NCI-H2227 (cell line): ENCODE results near the gene GTF2IRD1.
A peak's percentile ranks its signal among the peaks of the same experiment; 100 is the strongest.

Experiments used
- DNase-seq: peaks from one replicate; lab custom pipeline; 2025; ENCODE audit not compliant: unreplicated experiment; lab: John Stamatoyannopoulos, UW

GTF2IRD1 gene

DNA sequence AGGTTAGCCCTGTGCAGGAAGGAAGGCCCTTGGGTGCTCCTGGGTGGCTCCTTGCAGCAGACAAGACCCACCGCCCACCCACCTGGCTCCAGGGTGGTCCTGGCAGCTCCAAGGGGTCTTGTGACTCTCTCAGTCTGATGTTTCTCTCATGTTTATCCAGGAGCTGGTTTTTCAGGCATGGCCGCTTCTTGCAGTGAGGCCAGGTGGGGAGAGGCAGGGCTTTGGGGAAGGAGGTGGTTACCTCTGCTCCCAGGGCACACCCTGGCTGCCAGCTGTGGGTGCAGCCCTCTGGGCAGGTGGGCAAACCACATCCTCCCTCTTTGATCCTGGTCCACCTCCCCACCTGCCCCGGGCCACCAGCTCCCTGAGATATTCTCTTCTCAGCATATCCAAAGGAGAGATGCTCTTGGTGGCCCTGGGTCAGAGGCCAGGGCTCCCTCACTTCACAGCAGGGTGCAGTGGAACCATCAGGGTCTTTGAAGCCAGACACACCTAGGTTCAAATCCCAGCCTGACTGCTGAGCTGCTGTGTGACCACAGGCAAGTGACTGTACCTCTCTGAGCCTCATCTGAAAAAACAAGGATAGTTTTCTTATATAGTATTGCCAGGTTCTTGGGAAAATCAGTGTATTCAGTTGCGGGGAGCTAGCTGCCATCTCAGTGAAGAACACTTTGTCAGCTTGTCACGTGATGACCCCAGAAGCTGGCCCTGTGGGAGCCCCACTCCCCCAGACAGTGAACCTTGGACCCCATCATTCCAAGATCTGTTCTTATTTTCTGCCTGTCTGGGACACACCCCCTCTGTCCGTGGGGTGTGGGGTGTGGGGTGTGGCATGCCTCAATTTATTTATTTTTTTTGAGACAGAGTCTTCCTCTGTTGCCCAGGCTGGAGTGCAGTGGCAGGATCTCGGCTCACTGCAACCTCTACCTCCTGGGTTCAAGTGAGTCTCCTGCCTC is 11.5 kb downstream of the GTF2IRD1 start:
- DNase-seq = no peak

DNA sequence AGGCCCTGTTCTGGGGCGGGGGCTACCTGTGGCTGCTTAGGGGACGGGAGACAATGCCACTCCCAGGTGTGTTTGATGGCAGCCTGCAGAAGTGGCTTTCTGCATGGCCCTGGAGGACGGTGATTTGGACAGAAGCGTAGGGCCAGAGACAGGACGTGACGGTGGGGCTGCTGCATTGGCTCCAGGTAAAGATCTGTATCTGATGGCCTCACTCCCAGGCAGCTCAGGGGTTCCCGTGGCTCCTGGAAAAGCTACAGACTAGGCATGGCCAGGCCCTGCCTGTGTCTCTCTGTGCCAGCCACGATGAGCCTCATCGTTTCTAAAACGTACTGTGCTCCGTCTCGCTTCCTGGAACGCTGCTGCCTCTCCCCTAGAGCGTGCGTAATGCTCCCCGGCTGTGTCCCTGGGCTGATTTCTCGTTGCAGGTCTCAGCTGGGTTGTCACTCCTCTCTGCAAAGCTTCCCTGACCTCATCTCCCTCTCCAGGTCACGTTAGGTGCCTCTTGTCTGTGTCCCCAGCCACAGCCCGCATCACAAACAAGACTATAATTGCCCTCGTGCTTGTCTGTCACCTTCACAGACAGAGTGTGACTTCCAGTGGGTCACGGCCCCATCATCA is 12.6 kb downstream of the GTF2IRD1 start:
- DNase-seq = peak; percentile 45

DNA sequence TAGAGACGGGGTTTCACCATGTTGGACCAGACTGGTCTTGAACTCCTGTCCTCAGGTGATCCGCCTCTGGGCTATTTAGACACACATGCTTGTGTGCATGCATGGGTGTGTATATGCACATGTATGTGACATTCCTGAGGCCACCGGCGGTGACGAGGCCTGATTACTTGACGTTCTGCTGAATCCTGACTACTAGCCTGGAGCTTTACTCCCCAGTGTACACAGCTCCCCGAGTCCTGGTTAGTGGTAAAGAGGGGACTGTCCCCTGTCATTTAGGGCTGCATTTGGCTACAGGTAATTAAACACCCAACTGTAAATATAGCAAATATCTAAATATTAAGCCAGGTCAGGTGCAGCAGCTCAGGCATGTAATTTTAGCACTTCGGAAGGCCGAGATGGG is 14.2 kb downstream of the GTF2IRD1 start:
- no peak for DNase-seq

DNA sequence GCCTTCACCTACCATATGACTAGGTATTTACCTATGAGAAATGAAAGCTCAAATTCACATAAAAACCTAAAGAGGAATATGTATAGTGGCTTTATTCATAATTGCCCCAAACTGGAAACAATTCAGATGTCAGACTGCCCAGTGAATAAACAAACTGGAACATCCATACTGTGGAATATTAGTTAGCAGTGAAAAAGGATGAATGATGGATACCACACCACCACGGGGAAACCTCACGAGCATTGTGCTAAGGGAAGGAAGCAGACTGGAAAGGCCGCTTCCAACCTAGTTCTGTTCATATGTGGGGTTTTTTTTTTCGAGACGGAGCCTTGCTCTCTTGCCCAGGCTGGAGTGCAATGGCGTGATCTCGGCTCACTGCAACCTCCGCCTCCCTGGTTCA is 16.8 kb downstream of the GTF2IRD1 start:
- DNase-seq = no peak

DNA sequence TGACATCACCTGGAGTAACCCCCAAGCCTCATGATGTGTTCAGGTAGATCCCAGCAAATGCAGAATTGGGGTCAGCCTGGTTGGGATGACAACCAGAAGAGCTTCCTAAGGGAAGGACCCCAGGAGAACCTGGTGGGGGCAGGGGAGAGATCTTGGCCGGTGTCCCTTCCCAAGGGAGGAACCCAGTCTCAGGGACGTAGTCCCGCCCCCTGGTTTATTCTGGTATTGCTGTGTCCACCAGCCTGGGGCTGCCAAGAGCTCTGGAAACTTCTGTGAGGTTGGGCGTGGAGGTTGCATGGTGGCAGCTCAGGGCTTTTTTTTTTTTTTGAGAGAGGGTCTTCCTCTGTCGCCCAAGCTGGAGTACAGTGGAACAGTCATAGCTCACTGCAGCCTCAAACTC is 19.4 kb downstream of the GTF2IRD1 start:
- DNase-seq = no peak

DNA sequence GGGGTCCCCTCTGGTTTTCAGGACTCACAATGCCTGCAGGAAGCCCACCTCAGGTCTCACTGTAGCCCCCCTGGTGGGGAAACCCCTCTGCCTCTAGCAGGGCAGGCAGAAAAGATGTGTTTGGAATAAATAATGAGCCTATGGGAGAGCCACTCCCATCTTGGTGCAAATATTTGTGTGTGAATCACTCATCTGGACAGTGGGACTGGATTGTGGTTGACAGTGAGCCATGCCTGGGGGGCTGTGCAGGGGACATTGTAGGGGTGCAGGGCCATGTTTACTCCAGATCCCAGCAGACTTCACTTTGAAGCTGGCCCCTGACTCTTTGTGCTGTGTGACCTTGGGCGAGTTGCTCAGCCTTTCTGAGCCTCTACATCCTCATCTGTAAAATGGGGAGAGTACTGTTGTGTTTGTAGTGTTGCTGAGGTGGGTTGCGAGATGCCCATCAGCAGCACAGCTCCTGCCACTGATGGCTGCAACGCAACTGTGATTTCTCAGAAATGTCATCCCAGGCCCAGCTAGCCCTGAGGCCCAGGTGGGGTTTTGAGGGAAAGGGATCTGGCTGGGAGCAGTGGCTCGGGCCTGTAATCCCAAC is 20.7 kb downstream of the GTF2IRD1 start:
- DNase-seq = no peak

DNA sequence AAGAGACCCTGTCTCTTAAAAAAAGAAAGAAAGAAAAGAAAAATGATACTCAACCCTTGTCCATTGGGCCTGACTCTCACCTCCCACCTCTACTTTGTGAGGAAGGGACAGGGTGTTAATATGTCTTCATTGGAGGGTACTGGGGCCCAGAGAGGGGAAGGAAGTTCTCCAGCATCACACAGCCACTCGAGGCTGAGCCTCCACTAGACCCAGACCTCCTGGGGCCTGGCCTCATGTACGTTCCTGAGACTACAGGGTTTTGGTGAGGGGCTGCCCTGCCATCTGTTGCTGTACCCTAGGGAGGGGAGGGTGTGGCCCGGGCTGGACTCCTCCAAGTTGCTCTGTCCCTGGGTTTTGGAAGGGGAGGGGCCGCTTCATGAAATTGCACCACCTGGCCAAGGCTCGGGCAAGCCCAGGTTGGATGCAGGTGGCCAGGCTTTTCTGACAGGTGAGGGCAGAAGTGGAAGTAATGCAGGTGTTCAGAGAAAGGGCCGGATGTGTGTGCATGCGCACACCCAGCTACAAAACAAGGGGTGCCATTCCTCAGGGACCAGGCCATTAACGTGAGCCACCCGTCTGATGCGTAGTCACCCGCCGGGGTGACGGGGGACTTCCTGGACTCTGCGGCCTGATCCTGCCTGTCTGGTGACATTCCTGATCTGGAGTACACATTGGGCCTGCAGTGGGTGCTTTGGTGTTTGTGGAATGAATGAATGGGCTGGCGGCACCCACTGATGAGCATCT is 21.7 kb downstream of the GTF2IRD1 start:
- no peak for DNase-seq

DNA sequence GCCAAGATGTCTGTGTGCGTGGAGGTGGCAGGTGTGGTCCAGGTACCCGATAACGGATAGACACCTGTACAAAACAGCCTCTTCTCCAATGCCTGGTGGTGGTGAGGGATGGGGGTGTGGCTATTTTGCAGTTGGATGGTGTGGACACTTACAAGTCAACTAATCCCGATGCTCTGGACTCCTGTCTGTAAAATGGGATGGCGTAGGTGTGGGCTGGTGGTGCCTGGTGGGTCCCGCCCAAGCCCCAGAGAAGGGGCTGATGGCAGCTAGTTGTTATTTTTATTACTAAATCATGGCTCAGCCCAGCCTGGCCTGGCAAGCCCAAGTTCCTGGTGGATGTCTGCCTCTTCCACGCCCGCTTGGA is 22.3 kb downstream of the GTF2IRD1 start:
- no peak for DNase-seq

DNA sequence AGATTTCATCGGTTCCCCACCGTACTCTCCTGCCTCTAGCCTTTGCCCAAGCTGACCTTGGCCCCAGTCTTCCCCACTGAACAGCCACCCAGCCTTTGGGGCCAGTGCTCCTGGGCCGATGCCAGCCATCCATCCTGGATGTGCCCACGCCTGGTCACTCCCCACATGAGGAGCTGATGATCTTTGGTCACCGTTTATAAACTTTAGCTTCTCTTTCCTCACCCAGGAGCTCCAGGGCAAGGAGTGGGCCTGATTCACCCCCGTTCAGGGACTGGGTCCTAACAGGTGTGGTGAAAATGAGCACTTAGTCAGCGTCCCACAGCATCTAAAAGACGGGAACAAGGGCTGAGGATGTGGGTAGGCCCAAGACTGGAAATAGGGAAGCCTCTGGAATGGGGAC is 22.9 kb downstream of the GTF2IRD1 start:
- no peak for DNase-seq

DNA sequence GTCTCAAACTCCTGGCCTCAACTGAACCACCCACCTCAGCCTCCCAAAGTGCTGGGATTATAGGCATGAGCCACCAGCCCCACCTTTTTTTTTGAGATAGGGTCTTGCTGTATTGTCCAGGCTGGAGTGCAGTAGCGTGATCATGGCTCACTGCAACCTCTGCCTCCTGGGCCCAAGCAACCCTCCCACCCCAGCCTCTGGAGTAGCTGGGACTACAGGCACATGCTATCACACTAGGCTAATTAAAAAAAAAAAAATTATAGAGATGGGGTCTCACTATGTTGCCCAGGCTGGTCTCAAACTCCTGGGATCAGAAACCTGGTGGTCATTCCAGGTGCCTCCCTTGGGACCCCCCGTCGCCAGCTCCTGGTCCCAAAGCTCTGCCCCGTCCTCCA is 25.0 kb downstream of the GTF2IRD1 start:
- no peak for DNase-seq

DNA sequence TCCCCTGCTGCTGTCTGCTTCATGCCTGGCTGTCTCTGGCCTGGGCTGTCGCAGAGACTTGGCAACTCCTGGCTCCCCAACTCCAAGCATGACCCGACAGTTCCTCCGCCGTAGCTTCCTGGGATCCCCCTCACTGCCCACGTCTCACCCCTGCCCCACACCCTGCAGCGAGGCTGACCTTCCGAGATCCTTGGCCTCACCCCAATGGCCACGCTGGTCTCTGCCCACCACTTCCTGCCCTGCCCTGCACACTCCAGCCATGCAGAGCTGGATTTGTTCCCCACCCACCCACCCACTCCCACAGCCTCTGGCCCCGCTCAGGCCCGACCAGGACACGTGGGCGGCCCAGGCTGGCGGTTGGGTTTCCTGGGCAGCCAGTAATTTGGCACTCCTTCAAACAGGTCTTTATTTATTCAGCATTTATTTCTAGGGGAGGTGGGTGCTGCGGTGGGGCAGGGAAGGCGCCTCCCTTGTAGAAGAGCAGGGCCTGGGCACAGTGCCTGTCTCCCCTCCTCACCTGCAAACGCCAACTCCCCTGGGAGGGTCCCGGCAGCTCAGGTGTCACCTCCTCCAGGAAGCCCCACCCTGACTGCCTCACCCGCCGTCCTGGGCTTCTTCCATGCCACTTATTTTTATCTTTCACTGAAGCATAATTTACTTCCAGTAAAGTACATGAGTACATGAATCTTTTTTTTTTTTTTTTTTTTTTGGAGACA is 25.5 kb downstream of the GTF2IRD1 start:
- no peak for DNase-seq

DNA sequence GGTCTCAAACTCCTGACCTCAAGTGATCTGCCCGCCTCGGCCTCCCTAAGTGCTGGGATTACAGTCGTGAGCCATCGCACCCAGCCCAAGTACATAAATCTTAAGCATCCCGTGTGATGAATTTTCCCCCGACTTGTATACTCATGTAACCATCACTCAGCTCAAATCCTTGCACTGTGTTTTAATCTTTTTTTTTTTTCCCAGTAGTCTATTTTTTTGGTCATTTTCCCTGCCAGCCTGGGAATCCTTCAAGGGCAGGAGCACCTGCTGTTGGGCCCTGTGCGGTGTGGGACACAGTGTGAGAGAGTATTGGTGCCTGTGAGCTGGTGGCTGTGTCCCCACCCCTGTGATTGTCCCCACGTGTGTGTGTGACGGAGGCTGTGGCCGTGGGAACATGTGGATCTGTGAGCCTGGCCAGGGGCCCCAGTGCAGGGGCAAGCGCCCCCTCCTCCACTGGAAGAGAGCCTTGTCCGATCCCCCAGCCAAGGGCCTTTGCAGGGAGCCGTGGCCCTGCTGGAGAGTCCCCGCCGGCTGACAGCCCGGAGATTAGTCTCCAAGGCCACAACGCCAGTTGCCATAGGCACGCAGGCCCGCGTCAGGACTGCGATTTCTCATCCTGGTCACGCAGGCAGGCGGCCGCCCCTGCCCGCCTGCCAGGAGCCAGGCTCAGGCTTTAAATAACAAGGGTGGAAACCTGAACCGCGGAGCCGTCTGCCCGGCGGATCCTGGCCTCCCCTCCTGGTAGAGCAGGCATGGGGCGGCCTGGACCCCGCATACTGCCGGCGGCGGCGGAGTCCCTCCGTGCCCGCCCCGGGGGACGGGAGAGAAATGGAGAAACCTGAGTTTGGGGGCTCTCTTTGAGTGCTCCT is 26.5 kb downstream of the GTF2IRD1 start:
- DNase-seq = peak; percentile 88

DNA sequence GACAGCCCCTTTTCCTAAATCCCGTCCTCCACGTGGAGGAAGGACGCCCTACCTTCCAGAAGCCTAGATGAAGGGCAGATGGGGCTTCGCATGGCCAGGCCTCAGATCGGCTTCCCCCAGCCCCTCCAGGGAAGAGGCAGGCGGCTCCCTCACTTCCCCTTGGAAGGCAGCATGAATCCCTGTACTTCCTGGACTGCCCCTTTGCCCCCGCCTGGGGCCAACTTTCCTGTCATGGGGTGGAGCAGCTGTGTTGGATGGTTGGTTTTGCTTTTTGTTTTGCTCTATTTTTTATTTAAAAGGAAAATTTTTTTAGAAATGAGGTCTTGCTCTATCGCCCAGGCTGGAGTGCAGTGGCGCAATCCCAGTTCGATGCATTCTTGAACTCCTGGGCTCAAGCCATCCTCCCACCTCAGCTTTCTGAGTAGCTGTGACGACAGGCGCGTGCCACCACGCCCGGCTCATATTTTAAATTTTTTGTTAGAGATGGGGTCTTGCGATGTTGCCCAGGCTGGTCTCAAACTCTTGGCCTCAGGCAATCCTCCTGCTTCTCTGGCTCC is 27.2 kb downstream of the GTF2IRD1 start:
- DNase-seq = no peak

DNA sequence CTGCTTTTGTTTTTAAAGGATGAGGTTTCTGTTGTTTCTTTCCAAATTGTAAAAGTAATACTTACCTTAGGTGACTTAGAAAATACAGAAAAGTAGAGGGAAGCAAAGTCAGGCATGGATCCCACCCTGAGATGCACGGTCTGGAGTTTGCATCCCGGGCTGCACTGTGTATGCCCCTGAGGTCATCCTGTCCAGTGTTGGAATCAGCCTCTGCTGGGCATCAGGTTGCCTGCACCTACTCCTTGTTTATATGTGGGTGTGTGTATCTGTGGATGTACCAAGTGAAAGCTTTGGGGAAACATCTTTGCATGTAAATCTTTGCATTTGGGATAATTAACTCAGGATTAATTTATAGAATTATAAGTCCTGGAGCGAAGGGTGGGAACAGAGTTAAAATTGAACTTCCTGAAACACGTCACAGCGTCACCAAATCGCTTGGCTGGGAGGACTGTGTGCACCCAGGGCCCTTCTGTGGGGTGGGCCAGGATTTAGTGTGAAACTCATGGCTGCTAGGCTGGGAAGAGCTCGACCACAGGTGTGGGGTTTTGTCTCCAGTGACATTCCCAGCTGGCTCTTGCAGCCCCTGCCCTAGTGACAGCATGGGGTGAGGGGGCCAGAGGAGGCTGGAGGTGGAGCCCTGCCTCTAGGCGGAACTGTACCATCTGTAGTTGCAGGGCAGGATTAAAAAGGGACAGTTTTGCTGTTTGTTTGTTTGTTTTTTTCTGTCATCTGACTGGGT is 27.9 kb downstream of the GTF2IRD1 start:
- DNase-seq = no peak

DNA sequence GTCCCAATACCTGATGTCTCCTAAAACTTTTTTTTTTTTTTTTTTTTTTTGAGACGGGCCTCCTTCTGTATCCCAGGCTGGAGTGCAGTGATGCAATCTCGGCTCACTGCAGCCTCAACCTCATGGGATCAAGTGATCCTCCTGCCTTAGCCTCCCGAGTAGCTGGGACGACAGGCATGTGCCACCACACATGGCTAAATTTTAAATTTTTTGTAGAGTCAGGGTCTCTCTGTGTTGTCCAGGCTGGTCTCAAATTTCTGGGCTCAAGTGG is 28.4 kb downstream of the GTF2IRD1 start:
- no peak for DNase-seq

DNA sequence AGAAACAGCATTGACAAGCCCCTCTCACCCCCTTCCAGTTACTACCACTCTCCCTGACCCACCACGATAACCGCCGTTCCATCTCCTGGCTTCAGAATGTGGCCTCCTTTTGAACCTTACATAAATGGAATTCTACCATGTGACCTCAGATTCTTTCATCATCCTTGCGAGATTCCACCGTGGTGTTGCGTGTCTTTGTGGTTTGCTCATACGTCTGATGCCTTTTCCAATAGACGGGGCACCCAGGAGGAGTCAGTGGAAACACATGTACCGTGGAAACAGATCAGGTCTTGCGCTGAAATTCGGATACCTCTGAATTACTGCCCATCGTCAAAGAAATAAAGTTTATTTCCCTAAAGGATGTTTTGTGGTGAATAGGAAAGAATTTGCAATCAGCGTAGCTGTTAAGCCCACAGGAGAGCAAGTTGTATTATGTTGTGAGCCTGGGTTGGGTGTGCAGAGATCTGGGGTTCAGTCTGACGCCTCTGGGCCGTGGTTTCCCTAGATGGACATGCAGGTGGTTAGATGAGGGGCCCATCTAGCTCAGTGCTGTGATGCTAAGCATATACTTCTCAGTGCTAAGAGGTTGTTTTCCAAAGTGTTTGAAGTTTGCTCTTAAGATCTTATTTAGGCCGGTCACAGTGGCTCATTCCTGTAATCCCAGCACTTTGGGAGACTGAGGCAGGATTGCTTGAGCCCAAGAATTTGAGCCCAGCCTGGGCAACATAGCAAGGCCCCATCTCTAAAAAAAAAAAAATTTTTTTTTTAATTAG is 29.1 kb downstream of the GTF2IRD1 start:
- DNase-seq = no peak

DNA sequence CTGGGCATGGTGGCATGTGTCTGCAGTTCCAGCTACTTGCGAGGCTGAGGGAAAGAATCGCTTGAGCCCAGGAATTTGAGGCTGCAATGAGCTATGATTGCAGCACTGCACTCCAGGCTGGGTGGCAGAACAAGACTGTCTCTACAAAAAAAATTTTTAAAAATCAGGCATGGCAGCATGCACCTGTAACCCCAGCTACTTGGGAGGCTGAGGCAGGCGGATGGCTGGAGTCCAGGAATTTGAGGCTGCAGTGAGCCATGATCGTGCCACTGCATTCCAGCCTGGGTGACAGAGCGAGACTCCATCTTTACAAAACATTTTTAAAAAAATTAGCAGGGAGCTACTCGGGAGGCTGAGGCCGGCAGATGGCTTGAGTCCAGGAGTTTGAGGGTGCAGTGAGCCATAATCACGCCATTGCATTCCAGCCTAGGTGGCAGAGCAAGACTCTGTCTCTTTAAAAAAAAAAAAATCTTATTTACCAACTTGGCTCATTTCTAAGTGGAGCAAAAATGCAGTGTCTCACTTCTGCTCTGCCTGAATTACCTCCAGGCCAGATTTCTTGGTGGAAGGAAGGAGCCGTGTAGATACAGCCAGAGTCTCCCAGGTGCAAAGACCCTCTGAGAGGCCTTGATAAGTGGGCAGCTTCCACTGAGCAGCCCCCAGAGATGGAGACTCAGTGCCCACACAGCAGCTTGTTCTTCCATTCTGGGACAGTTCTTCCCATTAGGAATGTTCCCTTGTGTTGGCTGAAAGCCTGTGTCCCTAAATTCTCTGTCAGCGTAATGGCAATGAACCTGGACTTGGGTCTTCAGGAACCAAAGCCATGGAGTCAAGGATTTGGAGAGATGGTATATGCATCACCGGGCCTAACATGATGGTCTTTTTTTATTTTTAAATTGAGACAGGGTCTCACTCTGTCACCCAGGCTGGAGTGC is 30.0 kb downstream of the GTF2IRD1 start:
- no peak for DNase-seq
